Breast epithelium (tissue), 3 donors: ENCODE results near the gene ZNF735.
"Not testable (repeated sequence)": the region's sequence is repeated elsewhere in the genome, so short reads cannot be mapped to it uniquely, and the experiment has no call there.

Source experiments
- POLR2AphosphoS5 ChIP-seq, 3 donors: sonication (generic); formaldehyde crosslinking; IDR thresholded peaks; one replicate each; pipeline ENCODE4 v1.6.1; 2017; ENCODE audit warnings: antibody characterized with exemption in 3 of 3
- TF ChIP-seq, protein P1 (sequence below), 3 donors: fragments of 450-650 bp; IDR thresholded peaks; one replicate each; pipeline ENCODE4 v1.5.1; 2016 to 2017; ENCODE audit warnings: antibody characterized with exemption in 3 of 3, mild to moderate bottlenecking in 3 of 3, moderate library complexity in 3 of 3

DNA sequence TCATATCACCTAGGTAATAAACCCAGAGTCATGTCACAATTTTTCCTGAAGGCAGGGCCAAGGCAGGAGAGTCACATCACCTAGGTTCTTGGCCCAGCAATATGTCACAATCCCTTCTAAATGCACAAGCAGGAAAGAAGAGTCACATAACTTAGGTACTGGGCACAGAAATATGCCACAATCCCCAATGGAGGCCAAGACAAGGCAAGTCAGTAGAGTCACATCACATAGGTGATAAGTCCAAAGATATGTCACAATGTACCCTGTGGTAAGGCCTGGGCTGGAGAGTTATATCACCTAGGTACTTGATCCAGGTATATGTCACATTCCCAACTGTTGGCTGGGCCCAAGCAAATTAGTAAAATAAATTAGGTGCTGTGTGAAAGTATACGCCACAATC, 21.2 kb downstream of the ZNF735 start, which contains the start of gene ZNF679:
- TF ChIP-seq, protein P1, sequence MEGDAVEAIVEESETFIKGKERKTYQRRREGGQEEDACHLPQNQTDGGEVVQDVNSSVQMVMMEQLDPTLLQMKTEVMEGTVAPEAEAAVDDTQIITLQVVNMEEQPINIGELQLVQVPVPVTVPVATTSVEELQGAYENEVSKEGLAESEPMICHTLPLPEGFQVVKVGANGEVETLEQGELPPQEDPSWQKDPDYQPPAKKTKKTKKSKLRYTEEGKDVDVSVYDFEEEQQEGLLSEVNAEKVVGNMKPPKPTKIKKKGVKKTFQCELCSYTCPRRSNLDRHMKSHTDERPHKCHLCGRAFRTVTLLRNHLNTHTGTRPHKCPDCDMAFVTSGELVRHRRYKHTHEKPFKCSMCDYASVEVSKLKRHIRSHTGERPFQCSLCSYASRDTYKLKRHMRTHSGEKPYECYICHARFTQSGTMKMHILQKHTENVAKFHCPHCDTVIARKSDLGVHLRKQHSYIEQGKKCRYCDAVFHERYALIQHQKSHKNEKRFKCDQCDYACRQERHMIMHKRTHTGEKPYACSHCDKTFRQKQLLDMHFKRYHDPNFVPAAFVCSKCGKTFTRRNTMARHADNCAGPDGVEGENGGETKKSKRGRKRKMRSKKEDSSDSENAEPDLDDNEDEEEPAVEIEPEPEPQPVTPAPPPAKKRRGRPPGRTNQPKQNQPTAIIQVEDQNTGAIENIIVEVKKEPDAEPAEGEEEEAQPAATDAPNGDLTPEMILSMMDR (IDR thresholded peaks at IDR 0.05): not testable (repeated sequence)
- not testable (repeated sequence) for TF ChIP-seq POLR2AphosphoS5 (IDR thresholded peaks at IDR 0.05)
